Caco-2 (cell line): ENCODE data around the gene TEX19. TPM values are rescaled to one million over a fixed set of nuclear protein-coding genes. Genes with fewer than 3 reads are reported as not detected.
"Not testable (repeated sequence)": the region's sequence is repeated elsewhere in the genome, so short reads cannot be mapped to it uniquely, and the experiment has no call there.

Experiments
- BruUV-seq: library from RNA; stranded (reverse); fragments of 400-500 nt; replicated peaks from 2 replicates; lab custom pipeline; 2021; lab: Mats Ljungman, UMichigan
- CTCF ChIA-PET: fragments of 300-600 bp; sonication (Branson Sonifier 250); formaldehyde crosslinking; loops from one replicate; lab custom pipeline; 2022; ENCODE audit warnings: antibody characterized with exemption; lab: Charles Lee
- POLR2A ChIA-PET: fragments of 300-600 bp; sonication (Branson Sonifier 250); formaldehyde crosslinking; loops from one replicate; lab custom pipeline; 2022; ENCODE audit warnings: antibody characterized with exemption; lab: Charles Lee
- DNase-seq, 2 experiments: peaks; one replicate each; pipeline versions ENCODE4 v3.0.0 to v3.0.0-alpha.2; 2020 to 2022
- H3K27me3 ChIP-seq: replicated peaks from 2 replicates; pipeline ENCODE4 v1.6.0; 2011; ENCODE audit warnings: low read length; ENCODE audit not compliant: control insufficient read depth, insufficient read depth
- H3K36me3 ChIP-seq: 2 replicates; pipeline ENCODE4 v1.5.1; 2011; ENCODE audit warnings: low read length; ENCODE audit not compliant: control insufficient read depth, insufficient read depth
- H3K4me1 ChIP-seq: fragments of 250-450 bp; sonication (Bioruptor Pico); 2 replicates; pipeline ENCODE4 v1.5.1; 2020; ENCODE audit warnings: mild to moderate bottlenecking
- H3K4me3 ChIP-seq: 2 replicates; pipeline ENCODE4 v1.5.1; 2011; ENCODE audit warnings: low read depth, mild to moderate bottlenecking, control low read depth, low read length
- H3K9me3 ChIP-seq: fragments of 250-450 bp; sonication (Bioruptor Pico); 2 replicates; pipeline ENCODE4 v1.5.1; 2020; ENCODE audit warnings: mild to moderate bottlenecking, moderate library complexity
- H3K27ac Mint-ChIP-seq: one replicate; pipeline ENCODE4 v1.8.0; 2022; ENCODE audit warnings: mixed read lengths; ENCODE audit not compliant: unreplicated experiment
- H3K27me3 Mint-ChIP-seq: one replicate; pipeline ENCODE4 v1.8.0; 2022; ENCODE audit warnings: mixed read lengths; ENCODE audit not compliant: insufficient read depth, unreplicated experiment
- H3K36me3 Mint-ChIP-seq: one replicate; pipeline ENCODE4 v1.8.0; 2022; ENCODE audit warnings: mild to moderate bottlenecking, mixed read lengths; ENCODE audit not compliant: insufficient read depth, unreplicated experiment
- H3K4me1 Mint-ChIP-seq: one replicate; pipeline ENCODE4 v1.8.0; 2022; ENCODE audit warnings: low read depth, mixed read lengths; ENCODE audit not compliant: unreplicated experiment
- H3K4me3 Mint-ChIP-seq: one replicate; pipeline ENCODE4 v1.8.0; 2022; ENCODE audit warnings: mild to moderate bottlenecking, moderate library complexity, mixed read lengths; ENCODE audit not compliant: unreplicated experiment
- H3K9me3 Mint-ChIP-seq: one replicate; pipeline ENCODE4 v1.8.0; 2022; ENCODE audit warnings: mixed read lengths; ENCODE audit not compliant: unreplicated experiment
- intact Hi-C: fragments of 100-400 bp; cut with micrococcal nuclease; formaldehyde crosslinking; loops from one replicate; pipeline ENCODE4 v1.10.0; 2022; ENCODE audit not compliant: unreplicated experiment
- total RNA-seq: library from RNA; stranded (reverse); gene quantifications from 2 replicates; pipeline ENCODE4 v1.2.3, GENCODE V29; 2022
- TF ChIP-seq, protein P1 (sequence below), 2 experiments: fragments of 200-600 bp in 1 of 2; IDR thresholded peaks; 1 replicate in 1 of 2; 2 replicates in 1 of 2; pipeline versions ENCODE4 v1.5.1 to v1.8.0; 2011 to 2022; ENCODE audit warnings: antibody characterized with exemption in 1 of 2, control low read depth in 1 of 2, inconsistent platforms in 1 of 2, low read depth in 1 of 2, low read length in 1 of 2, mild to moderate bottlenecking in 1 of 2, moderate library complexity in 1 of 2; ENCODE audit not compliant: insufficient read depth in 1 of 2, severe bottlenecking in 1 of 2, unreplicated experiment in 1 of 2

The TEX19 gene
- total RNA-seq, 1 experiment from 2014 or later = 4.2 TPM

DNA sequence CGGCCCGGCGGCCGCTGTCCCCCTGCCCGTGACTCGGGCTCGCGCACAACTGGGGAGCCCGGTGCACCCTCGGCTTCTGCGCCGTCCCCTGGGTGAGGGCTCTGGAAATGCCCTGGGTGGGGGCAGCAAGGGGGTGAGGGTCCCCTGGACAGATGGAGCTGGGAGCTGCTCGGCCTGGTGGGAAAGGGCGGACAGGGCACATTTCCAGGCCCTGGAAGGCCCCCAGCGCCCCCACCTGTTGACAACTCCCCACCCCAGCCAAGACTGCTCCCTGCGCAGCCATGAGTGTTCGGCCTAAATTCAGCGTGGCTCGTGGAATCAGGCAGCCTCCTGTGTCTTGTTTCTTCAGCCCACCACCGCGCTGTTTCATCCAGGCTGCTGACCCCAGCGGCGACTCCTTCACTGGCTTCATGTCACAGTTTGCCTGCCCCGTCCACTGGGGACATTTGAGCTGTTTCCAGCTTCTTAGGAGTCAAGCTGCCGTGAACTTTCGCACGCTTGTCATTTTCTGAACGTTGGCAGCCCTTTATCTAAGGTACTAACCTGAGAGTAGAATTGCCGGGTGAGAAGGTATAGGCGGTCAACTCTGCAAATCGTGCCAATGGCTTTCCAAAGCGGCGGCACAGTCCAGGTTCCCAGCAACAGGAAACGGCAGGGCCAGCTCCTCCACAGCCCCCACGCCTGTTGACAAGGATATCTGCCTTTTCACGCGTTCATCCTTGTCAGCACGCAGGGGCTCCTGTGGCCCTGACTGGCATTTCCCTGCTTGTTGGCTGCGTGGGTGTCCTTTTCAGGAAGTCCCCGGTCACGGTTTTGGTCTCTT lies 13.4 kb downstream of the TEX19 start:
- Mint-ChIP-seq H3K27ac (no peak overlapping the region), H3K4me1 (peaks cover 10% of the 10 kb centered on the region), H3K36me3 (peaks cover 8% of the 10 kb centered on the region), H3K9me3 (no peaks in the 10 kb centered on the region), H3K27me3 (no peaks in the 10 kb centered on the region), H3K4me3 (no peak overlapping the region)
- Histone ChIP-seq H3K27me3 (no peaks in the 10 kb centered on the region), H3K36me3 (no peaks in the 10 kb centered on the region), H3K9me3 (no peaks in the 10 kb centered on the region), H3K4me1 (peaks cover 12% of the 10 kb centered on the region), H3K4me3 (no peak overlapping the region)
- TF ChIP-seq, protein P1, sequence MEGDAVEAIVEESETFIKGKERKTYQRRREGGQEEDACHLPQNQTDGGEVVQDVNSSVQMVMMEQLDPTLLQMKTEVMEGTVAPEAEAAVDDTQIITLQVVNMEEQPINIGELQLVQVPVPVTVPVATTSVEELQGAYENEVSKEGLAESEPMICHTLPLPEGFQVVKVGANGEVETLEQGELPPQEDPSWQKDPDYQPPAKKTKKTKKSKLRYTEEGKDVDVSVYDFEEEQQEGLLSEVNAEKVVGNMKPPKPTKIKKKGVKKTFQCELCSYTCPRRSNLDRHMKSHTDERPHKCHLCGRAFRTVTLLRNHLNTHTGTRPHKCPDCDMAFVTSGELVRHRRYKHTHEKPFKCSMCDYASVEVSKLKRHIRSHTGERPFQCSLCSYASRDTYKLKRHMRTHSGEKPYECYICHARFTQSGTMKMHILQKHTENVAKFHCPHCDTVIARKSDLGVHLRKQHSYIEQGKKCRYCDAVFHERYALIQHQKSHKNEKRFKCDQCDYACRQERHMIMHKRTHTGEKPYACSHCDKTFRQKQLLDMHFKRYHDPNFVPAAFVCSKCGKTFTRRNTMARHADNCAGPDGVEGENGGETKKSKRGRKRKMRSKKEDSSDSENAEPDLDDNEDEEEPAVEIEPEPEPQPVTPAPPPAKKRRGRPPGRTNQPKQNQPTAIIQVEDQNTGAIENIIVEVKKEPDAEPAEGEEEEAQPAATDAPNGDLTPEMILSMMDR (IDR thresholded peaks at IDR 0.05; ENCODE audit: insufficient read depth in 1 of 2, low read depth in 1 of 2, low read length in 1 of 2, severe bottlenecking in 1 of 2, unreplicated experiment in 1 of 2) = no peak
- no peak for DNase-seq
- BruUV-seq = no TSS peak
- intact Hi-C loops = no loop called here
- POLR2A ChIA-PET = no interaction called here
- CTCF ChIA-PET = no interaction called here

DNA sequence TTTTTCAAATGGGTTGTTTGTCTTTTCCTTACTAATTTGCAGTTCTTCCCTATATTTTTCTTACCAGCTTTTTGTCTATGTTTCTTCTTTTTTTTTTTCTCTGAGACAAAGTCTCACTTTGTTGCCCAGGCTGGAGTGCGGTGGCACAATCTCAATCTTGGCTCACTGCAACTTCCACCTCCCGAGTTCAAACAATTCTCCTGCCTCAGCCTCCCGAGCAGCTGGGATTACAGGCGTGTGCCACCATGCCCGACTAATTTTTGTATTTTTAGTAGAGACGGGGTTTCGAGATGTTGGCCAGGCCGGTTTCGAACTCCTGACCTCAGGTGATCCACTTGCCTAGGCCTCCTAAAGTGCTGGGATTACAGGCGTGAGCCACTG lies 14.0 kb downstream of the TEX19 start:
- DNase-seq, H3K27ac Mint-ChIP-seq, H3K4me1 Mint-ChIP-seq, BruUV-seq, H3K36me3 ChIP-seq, H3K36me3 Mint-ChIP-seq, H3K9me3 ChIP-seq, H3K27me3 Mint-ChIP-seq, H3K4me3 Mint-ChIP-seq, intact Hi-C loops, H3K4me3 ChIP-seq, POLR2A ChIA-PET, H3K27me3 ChIP-seq, H3K9me3 Mint-ChIP-seq, CTCF ChIA-PET: not testable (repeated sequence)
- H3K4me1 ChIP-seq = peaks cover 11% of the 10 kb centered on the region

DNA sequence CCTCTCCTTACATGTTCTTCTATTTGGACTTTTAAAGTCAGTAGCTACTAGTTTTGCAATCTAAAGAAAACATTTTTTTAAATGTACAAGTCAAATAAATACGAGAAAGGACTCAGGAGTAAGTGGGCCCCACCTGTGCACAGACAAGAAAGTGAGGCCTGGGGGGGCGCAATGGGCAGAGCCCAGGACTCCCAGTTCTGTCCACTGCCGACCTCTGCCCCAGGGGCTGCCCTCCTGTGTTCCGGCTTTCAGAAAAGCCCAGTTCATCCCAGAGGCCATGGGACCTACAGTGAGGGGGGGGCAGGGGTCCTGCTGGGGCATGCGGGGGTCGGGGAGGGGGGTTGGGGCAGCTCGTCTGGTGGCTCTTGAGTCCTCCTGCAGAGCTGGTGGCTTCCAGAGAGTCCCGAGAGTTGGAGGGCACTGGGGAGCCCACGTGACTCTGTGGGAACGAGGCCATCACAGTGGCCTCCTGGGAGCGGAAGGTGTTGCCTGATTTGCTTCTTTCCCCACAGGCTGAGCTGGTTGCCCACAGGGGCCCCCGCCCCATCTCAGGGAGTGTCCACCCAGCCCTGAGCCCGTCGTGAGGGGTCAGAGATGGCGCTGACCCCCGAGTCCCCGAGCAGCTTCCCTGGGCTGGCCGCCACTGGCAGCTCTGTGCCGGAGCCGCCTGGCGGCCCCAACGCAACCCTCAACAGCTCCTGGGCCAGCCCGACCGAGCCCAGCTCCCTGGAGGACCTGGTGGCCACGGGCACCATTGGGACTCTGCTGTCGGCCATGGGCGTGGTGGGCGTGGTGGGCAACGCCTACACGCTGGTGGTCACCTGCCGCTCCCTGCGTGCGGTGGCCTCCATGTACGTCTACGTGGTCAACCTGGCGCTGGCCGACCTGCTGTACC lies 14.9 kb downstream of the TEX19 start:
- intact Hi-C loops = no loop called here
- H3K4me3 Mint-ChIP-seq = no peak overlapping the region
- Histone ChIP-seq H3K4me1 (peaks cover 4% of the 10 kb centered on the region; the same call in 1 of the 2 replicates), H3K9me3 (no peaks in the 10 kb centered on the region), H3K4me3 (no peak overlapping the region), H3K36me3 (no peaks in the 10 kb centered on the region), H3K27me3 (no peaks in the 10 kb centered on the region)
- ChIA-PET CTCF (no interaction called here), POLR2A (no interaction called here)
- TF ChIP-seq, protein P1 (IDR thresholded peaks at IDR 0.05; ENCODE audit: insufficient read depth in 1 of 2, low read depth in 1 of 2, low read length in 1 of 2, severe bottlenecking in 1 of 2, unreplicated experiment in 1 of 2) = no peak
- H3K27me3 Mint-ChIP-seq = no peaks in the 10 kb centered on the region
- H3K36me3 Mint-ChIP-seq = no peaks in the 10 kb centered on the region
- H3K9me3 Mint-ChIP-seq = no peaks in the 10 kb centered on the region
- no peak for DNase-seq
- no peaks in the 10 kb centered on the region for H3K4me1 Mint-ChIP-seq
- no TSS peak for BruUV-seq
- H3K27ac Mint-ChIP-seq = no peak overlapping the region
